HG02885 (cell line): ENCODE data around the gene ELOF1.
A peak's percentile ranks its signal among the peaks of the same experiment; 100 is the strongest.

ENCODE experiments used
- ATAC-seq: cut with Tn5 transposase; IDR thresholded peaks from one replicate; pipeline ENCODE4 v1.9.1; 2021; ENCODE audit warnings: mild to moderate bottlenecking; ENCODE audit not compliant: unreplicated experiment, poor library complexity

ELOF1 gene

GRCh38 chr19:11538232-11539036, 20.6 kb downstream of the ELOF1 start, which contains the start of gene CNN1:
Gene CNN1 (plus strand): TSS chr19:11538851. CDS start chr19:11538928, 77 bp downstream.
- ATAC-seq: no peak

DNA sequence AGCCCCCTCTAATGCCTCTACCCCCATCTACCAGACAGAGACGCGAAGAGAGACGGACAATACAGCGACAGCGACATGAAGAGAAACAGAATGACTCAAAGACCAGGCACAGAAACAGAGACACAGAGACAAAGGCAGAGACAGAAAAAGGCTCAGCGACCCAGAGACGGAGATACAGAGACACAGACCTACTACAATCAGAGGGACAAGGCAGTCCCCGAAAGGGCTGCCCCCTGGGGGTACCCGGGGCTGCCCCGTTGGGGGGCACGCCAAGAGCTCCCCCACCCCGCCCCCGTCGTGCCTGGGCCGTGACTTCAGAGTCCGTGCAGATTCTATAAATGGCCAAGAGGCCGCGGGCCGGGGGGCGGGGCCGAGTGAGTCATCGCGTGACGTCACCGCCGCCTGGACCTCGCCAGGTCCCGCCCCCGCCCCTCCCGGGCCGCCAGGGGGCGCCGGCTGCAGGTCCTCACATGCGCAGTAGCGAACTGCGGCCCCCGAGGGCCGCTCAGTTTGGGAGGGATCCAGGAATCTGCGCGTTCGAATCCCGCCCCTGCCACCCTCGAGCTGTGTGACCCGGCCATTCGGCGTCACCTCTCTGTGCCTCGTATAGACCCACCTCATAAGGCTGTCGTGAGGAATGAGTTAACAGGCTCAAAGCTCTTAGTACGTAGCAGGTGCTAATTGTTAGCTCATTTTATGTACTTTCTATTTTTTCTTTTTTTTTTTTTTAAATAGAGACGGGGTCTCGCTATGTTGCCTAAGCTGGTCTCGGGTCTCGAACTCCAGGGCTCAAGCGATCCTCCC, 23.0 kb downstream of the ELOF1 start:
- peak; percentile 61 for ATAC-seq

DNA sequence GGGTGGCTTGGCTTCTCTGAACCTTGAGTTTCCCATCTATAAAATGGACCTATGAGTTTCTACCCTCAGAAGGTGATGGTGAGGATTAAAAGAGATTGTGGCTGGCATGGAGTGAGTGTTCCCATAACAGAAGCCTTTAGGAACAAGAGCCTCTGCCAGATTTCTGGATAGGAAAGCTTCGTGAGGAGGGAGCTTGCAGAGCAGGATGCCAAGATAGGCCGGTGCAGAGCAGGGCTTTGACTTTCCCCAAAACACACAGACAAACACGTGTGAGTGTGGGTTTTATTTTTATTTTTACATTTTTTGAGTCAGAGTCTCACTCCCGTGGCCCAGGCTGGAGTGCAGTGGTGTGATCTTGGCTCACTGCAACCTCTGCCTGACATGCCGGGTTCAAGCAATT, 24.1 kb downstream of the ELOF1 start:
- ATAC-seq: no peak

DNA sequence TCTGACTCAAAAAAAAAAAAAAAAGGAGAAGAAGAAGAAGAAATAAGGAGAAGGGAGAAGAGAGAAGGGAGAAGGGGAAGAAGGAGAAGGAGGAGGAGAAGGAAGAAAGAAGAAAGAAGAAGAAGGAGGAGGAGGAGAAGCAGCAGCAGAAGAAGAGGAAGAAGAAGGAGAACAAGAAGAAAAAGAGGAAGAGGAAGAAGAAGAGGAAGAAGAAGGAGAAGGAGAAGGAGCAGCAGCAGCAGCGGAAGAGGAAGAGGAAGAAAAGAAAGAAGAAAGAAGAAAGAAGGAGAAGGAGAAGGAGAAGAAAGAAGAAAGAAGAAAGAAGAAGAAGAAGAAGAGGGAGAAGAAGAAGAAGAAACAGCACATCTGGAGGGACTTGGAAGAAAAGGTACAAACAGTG, 24.5 kb downstream of the ELOF1 start:
- ATAC-seq: no peak

DNA sequence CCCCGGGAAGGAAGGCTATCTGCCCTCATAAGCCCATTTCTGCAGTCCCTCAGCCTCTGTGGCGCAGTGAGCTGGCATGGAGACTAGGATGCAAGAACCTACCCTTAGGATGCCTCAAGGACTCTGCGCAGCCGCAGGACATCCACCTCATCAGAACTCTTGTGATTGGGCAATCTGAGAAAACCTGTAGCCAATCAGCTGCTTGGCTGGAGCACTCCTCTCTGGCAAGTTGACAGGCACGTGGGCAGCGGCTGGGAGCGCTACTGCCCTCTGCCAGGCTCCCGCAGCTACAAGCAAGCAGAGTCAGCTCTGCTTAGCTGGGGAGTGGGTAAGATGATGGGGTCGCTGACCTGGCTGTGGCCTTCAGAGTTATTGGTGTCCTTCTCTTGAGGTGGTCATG, 28.6 kb downstream of the ELOF1 start:
- ATAC-seq: no peak

GRCh38 chr19:11528551-11529341, 30.3 kb downstream of the ELOF1 start, which contains the start of gene ECSIT:
Gene ECSIT (minus strand): TSS chr19:11529134. CDS start chr19:11519170, 9,964 bp downstream.
- peak; percentile 96 for ATAC-seq

GRCh38 chr19:11519138-11519537, 39.9 kb downstream of the ELOF1 start:
- no peak for ATAC-seq

DNA sequence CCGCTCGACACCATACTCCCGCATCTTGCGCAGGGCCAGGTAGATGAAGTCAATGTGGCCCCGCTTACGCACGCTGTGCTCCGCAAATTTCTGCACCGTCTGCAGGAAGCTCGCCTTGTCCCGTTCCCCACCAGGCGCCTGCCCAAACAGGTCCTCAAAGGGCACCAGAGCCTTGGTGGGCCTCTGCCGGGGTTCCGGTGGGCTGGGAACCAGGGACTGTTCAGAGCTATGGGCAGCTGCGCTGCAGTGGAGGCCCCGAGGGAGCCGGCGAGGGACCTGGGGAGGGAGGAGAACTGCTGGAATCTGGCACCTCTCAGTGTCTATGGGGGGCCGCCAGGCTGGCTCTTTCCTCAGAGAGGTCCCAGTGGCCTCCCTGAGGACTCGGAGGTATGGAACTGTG, 45.1 kb downstream of the ELOF1 start:
- no peak for ATAC-seq

- ATAC-seq: no peak
Measured at GRCh38 chr19:11510444-11510843, 48.6 kb downstream of the ELOF1 start.

DNA sequence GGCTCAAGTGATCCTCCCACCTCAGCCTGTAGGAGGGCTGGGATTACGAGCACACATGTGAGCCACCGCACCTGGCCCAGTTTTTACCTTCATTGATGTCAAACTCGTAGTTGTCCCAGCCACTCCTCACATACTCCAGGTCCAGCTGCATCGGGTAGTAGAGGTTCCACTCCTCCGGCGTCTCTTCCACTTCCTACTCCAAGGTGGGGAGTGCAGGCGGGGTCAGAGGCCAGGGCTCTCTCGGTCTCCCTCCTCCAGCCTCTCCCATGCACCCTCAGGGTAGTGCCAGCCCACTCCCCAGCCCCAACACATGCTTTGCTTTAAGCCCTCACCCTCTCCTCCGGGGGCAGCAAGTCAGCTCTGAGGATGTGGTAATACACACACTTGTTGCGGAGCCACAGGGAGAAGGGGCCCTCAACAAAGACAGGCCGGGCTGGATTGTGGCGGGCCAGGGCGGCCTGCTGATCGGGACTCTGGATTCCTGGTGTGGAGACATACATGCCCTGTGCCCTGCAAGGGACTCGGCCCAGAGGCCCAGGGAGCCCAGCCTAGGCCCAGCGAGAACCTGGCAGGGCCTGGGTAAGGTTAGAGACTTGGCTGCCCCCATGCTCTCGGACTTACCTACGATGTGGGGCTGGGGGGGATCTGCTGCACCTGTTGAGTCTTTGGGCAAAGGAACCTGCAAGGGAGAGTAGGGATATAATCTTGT, 51.5 kb downstream of the ELOF1 start:
- ATAC-seq: no peak

DNA sequence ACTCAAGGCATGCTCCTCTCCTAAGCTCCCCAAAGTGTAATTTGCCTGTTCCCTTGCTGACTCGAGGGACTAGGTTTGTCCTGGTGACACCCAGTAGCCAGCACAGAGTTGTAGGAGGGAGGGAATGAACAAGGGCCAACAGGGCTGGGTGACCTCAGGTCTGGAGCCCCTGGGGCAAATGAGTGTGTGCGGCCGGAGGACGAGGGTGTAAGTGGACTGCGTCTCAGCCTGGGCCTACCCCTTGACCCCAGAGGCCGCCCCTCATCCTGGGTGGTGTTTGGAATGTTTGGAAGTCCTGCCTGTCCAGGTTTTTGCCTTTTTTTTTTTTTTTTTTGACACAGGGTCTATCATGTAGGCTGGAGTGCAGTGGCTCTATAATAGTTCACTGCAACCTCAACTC, 52.1 kb downstream of the ELOF1 start:
- ATAC-seq: no peak

DNA sequence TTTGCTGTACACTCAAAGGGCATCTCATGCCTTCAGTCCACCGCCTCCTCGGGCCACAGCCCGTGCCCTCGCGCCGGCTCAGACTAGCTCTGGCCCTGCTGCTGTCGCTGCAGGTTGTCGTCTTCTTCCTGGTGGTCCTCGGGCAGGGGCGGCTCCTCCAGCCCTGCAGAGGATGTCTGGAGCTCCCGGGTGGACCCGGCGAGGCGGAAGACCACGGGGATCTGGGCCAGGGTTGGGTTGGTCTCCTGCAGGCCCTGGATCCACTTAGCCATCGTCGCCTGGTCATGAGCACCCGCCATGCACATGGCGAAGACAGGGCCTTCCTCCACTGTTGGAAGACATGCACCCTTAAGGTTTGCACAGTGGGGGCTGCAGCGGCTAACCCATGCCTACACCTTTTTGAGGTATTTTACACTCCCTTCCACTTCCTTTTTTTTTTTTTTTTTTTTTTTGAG, 52.9 kb downstream of the ELOF1 start:
- peak; percentile 19 for ATAC-seq

GRCh38 chr19:11505504-11506100, 53.4 kb downstream of the ELOF1 start, which contains the start of gene ZNF653:
Gene ZNF653 (minus strand): TSS chr19:11505839. CDS start chr19:11505786, 53 bp downstream.
- peak; percentile 63 for ATAC-seq

- ATAC-seq: peak; percentile 90
Measured at GRCh38 chr19:11505032-11505503, 54.0 kb downstream of the ELOF1 start.

GRCh38 chr19:11504502-11505031, 54.5 kb downstream of the ELOF1 start:
- no peak for ATAC-seq
